WERI-Rb-1 (cell line): ENCODE measurements around the gene XCR1.

ENCODE experiments used
- DNase-seq: peaks from one replicate; pipeline ENCODE4 v3.0.0-alpha.2; 2020
- H3K27ac ChIP-seq: fragments of 250-450 bp; sonication (Bioruptor Pico); 2 replicates; pipeline ENCODE4 v1.5.1; 2020; ENCODE audit warnings: mild to moderate bottlenecking, moderate library complexity
- H3K27me3 ChIP-seq: fragments of 250-450 bp; sonication (Bioruptor Pico); 2 replicates; pipeline ENCODE4 v1.5.1; 2021; ENCODE audit warnings: mild to moderate bottlenecking, low read depth, moderate library complexity; ENCODE audit not compliant: insufficient read depth, severe bottlenecking
- H3K36me3 ChIP-seq: fragments of 250-450 bp; sonication (Bioruptor Pico); 2 replicates; pipeline ENCODE4 v1.5.1; 2020; ENCODE audit warnings: mild to moderate bottlenecking, moderate library complexity
- H3K4me3 ChIP-seq: 2 replicates; pipeline ENCODE4 v1.5.1; 2011; ENCODE audit warnings: low read depth, mild to moderate bottlenecking, control low read depth, low read length
- H3K9me3 ChIP-seq: fragments of 250-450 bp; sonication (Bioruptor Pico); 2 replicates; pipeline ENCODE4 v1.5.1; 2021; ENCODE audit warnings: mild to moderate bottlenecking, moderate library complexity; ENCODE audit not compliant: severe bottlenecking
- CTCF ChIP-seq: IDR thresholded peaks from 2 replicates; pipeline ENCODE4 v1.5.1; 2011; ENCODE audit warnings: low read depth, mild to moderate bottlenecking, control low read depth, inconsistent platforms, low read length

Gene XCR1

GRCh38 chr3:46031269-46031668 lies 4.0 kb upstream of the XCR1 start:
- no peak for DNase-seq
- TF ChIP-seq CTCF: no peak
- Histone ChIP-seq H3K36me3 (no peaks in the 10 kb centered on the region), H3K27me3 (no peaks in the 10 kb centered on the region), H3K9me3 (peaks cover 10% of the 10 kb centered on the region), H3K4me3 (no peak overlapping the region), H3K27ac (no peak overlapping the region)

GRCh38 chr3:46030626-46031025 lies 3.3 kb upstream of the XCR1 start:
- H3K36me3 ChIP-seq: no peaks in the 10 kb centered on the region
- DNase-seq: no peak
- no peak for TF ChIP-seq CTCF
- H3K9me3 ChIP-seq: peaks cover 10% of the 10 kb centered on the region
- H3K27ac ChIP-seq: no peak overlapping the region
- no peak overlapping the region for H3K4me3 ChIP-seq
- H3K27me3 ChIP-seq: no peaks in the 10 kb centered on the region

- Histone ChIP-seq H3K9me3 (peaks cover 10% of the 10 kb centered on the region), H3K4me3 (no peak overlapping the region), H3K36me3 (no peaks in the 10 kb centered on the region), H3K27me3 (no peaks in the 10 kb centered on the region), H3K27ac (no peak overlapping the region)
- no peak for TF ChIP-seq CTCF
- DNase-seq: no peak
Measured at GRCh38 chr3:46029953-46030543, 2.8 kb upstream of the XCR1 start.

GRCh38 chr3:46027736-46028397 lies 584 bp upstream of the XCR1 start:
- DNase-seq: no peak
- no peaks in the 10 kb centered on the region for H3K36me3 ChIP-seq
- TF ChIP-seq CTCF: no peak
- no peak overlapping the region for H3K27ac ChIP-seq
- H3K9me3 ChIP-seq: peaks cover 8% of the 10 kb centered on the region
- H3K27me3 ChIP-seq: no peaks in the 10 kb centered on the region
- no peak overlapping the region for H3K4me3 ChIP-seq

- Histone ChIP-seq H3K4me3 (no peak overlapping the region), H3K36me3 (no peaks in the 10 kb centered on the region), H3K27ac (no peak overlapping the region), H3K9me3 (peaks cover 13% of the 10 kb centered on the region), H3K27me3 (no peaks in the 10 kb centered on the region)
- DNase-seq: no peak
- TF ChIP-seq CTCF: no peak
Measured at GRCh38 chr3:46025139-46025538, 2.1 kb downstream of the XCR1 start.

- TF ChIP-seq CTCF: no peak
- Histone ChIP-seq H3K27me3 (no peaks in the 10 kb centered on the region), H3K27ac (no peak overlapping the region), H3K9me3 (peaks cover 13% of the 10 kb centered on the region), H3K4me3 (no peak overlapping the region), H3K36me3 (no peaks in the 10 kb centered on the region)
- no peak for DNase-seq
Measured at GRCh38 chr3:46024131-46024530, 3.2 kb downstream of the XCR1 start.
